ENCODE results near the gene COX17.

Gene COX17

GRCh38 chr3:119657887-119658702, 19.1 kb downstream of the COX17 start:
- TF ChIP-seq, protein P1, sequence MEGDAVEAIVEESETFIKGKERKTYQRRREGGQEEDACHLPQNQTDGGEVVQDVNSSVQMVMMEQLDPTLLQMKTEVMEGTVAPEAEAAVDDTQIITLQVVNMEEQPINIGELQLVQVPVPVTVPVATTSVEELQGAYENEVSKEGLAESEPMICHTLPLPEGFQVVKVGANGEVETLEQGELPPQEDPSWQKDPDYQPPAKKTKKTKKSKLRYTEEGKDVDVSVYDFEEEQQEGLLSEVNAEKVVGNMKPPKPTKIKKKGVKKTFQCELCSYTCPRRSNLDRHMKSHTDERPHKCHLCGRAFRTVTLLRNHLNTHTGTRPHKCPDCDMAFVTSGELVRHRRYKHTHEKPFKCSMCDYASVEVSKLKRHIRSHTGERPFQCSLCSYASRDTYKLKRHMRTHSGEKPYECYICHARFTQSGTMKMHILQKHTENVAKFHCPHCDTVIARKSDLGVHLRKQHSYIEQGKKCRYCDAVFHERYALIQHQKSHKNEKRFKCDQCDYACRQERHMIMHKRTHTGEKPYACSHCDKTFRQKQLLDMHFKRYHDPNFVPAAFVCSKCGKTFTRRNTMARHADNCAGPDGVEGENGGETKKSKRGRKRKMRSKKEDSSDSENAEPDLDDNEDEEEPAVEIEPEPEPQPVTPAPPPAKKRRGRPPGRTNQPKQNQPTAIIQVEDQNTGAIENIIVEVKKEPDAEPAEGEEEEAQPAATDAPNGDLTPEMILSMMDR (IDR thresholded peaks at IDR 0.05; ENCODE audit: insufficient read depth, low read depth, low read length, missing control alignments): no peak
- no peak overlapping the region for H3K4me3 ChIP-seq (ENCODE audit: low read depth, low read length)
- DNase-seq (ENCODE audit: low read depth): peak; percentile 39

DNA sequence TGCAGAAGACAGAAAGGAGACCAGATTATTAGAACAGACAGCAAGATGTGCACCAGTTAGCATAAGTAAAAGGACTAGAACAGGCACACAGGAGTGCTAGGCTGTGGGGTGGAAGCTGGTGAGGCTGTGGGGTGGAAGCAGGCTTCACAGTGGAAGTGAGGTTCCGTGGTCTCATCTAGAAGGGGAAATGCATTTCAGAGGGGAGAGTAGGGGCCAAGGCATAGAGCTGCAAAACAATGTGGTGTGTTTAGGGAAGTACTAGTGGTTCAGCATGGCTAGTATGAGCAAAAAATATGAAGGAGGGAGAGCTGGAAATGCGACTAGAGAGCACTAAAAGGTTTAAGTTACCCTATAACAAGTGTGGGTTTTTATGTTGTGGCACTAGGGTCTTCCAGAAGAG, 23.3 kb downstream of the COX17 start:
- TF ChIP-seq, protein P1 (IDR thresholded peaks at IDR 0.05; ENCODE audit: insufficient read depth, low read depth, low read length, missing control alignments): no peak
- no peak for DNase-seq (ENCODE audit: low read depth)
- H3K4me3 ChIP-seq (ENCODE audit: low read depth, low read length): no peak overlapping the region

GRCh38 chr3:119652306-119653033, 24.7 kb downstream of the COX17 start:
- TF ChIP-seq, protein P1 (IDR thresholded peaks at IDR 0.05; ENCODE audit: insufficient read depth, low read depth, low read length, missing control alignments): no peak
- DNase-seq (ENCODE audit: low read depth): no peak
- H3K4me3 ChIP-seq (ENCODE audit: low read depth, low read length): no peak overlapping the region

- no peak for DNase-seq (ENCODE audit: low read depth)
- H3K4me3 ChIP-seq (ENCODE audit: low read depth, low read length): no peak overlapping the region
- TF ChIP-seq, protein P1 (IDR thresholded peaks at IDR 0.05; ENCODE audit: insufficient read depth, low read depth, low read length, missing control alignments): no peak
Measured at GRCh38 chr3:119649761-119650160, 27.4 kb downstream of the COX17 start.

- H3K4me3 ChIP-seq (ENCODE audit: low read depth, low read length): no peak overlapping the region
- TF ChIP-seq, protein P1 (IDR thresholded peaks at IDR 0.05; ENCODE audit: insufficient read depth, low read depth, low read length, missing control alignments): no peak
- DNase-seq (ENCODE audit: low read depth): no peak
Measured at GRCh38 chr3:119647843-119648575, 29.2 kb downstream of the COX17 start.

DNA sequence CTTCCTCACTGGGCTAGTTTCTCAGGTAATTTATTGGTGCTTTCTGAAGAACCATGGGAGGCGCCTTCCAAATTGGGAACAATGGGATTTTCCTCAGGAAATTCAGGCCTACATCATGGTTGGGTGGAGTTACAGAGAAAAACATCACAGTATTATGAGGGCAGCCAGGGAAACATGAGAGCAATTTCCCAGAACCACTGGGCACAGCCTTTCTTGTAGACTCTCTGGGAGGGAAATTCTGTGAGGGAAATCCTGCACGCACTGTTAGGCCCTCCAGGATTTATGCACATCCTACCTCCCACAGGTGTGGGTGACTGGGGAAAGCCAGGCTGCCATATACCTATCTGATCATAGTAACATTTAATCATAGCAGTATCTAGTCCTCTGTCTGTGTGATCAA, 30.0 kb downstream of the COX17 start:
- DNase-seq (ENCODE audit: low read depth): no peak
- TF ChIP-seq, protein P1 (IDR thresholded peaks at IDR 0.05; ENCODE audit: insufficient read depth, low read depth, low read length, missing control alignments): no peak
- no peak overlapping the region for H3K4me3 ChIP-seq (ENCODE audit: low read depth, low read length)
